AG10803 (cell line): ENCODE data around the gene NEK7.

Experiments used
- DNase-seq: peaks from one replicate; pipeline ENCODE4 v3.0.0; 2010; ENCODE audit warnings: low read depth
- H3K4me3 ChIP-seq: 2 replicates; pipeline ENCODE4 v1.5.1; 2011; ENCODE audit warnings: mild to moderate bottlenecking, low read length, control low read depth
- TF ChIP-seq, protein P1 (sequence below): conservative IDR thresholded peaks from 2 replicates; pipeline ENCODE4 v1.5.1; 2011; ENCODE audit warnings: mild to moderate bottlenecking, low read length, control low read depth, inconsistent platforms

Gene NEK7

DNA sequence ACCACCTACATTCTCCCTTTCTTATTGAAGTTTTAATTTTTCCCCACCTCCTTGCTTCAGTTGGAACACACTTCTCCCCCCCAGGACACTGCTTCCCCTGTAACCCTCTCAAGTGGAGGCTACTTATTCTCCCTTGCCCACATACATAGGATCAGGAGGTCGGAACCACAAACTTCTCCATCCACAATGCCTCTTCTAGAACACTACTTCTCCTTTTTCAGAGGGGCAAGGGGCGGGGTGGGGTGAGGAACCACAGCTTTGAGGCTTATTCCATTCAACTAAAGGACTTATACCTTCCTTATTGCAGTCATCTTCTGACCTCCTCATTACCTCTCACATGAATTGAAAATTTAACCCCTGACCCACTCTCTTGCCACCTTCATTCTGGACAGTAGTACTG lies 81.3 kb downstream of the NEK7 start:
- H3K4me3 ChIP-seq = no peak overlapping the region
- DNase-seq = no peak
- TF ChIP-seq, protein P1, sequence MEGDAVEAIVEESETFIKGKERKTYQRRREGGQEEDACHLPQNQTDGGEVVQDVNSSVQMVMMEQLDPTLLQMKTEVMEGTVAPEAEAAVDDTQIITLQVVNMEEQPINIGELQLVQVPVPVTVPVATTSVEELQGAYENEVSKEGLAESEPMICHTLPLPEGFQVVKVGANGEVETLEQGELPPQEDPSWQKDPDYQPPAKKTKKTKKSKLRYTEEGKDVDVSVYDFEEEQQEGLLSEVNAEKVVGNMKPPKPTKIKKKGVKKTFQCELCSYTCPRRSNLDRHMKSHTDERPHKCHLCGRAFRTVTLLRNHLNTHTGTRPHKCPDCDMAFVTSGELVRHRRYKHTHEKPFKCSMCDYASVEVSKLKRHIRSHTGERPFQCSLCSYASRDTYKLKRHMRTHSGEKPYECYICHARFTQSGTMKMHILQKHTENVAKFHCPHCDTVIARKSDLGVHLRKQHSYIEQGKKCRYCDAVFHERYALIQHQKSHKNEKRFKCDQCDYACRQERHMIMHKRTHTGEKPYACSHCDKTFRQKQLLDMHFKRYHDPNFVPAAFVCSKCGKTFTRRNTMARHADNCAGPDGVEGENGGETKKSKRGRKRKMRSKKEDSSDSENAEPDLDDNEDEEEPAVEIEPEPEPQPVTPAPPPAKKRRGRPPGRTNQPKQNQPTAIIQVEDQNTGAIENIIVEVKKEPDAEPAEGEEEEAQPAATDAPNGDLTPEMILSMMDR = no peak

DNA sequence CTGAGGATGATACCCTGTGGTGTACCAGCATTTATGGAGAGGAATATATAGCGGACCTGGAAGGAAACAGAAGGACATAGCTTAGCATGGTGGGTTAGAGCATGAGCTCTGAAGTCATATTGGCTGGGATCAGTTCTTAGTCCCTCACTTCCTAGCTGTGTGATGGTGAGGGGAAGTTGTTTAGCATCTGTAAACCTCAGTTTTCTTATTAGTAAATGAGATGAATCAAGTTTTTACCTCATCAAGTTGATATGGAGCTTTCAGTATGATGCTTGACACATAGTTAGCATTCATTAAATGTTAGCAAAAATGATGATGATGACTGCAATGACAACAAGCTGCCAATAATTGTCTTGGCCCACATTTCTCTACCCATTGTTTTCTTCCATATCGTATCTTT lies 84.8 kb downstream of the NEK7 start:
- DNase-seq = no peak

DNA sequence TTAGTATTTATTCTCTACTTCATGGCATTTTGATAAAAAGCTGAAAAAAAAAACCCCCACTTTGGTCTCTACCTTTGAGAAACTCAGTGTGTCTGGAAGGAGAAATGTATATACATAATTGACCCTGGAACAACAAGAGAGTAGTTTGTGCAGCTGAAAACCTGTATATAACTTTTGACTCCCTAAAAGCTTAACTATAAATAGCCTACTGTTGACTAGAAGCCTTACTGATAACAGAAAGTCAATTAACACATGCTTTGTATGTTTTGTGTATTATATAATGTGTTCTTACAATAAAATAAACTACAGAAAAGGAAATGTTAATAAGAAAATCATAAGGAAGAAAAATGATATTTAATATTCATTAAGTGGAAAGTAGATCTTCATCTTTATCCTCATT lies 88.0 kb downstream of the NEK7 start:
- no peak overlapping the region for H3K4me3 ChIP-seq
- DNase-seq = no peak
- TF ChIP-seq, protein P1 = no peak

More for the DNA sequence above, 84.8 kb downstream of the NEK7 start:
- TF ChIP-seq, protein P1 = no peak
- no peak overlapping the region for H3K4me3 ChIP-seq

DNA sequence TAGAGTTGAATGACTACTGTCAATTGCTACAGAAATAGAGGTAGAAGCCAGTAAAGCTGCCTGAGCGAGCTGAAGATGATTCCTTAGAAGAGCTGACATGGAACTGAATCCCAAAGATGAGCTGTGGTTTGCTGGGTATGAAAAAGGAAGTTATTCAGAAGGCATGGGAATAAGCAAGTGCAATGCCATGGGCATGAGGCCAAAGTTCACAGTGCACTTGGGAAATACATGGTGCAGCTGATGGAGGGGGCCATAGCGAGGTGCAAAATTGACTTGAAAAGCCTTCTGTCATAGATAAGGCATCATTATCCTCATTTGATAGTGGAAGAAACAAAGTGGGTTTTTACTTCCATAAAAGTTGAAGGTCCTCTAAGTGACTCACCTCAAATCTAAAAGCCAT lies 88.6 kb downstream of the NEK7 start:
- DNase-seq = peak; percentile 54
- no peak overlapping the region for H3K4me3 ChIP-seq
- TF ChIP-seq, protein P1 = no peak

DNA sequence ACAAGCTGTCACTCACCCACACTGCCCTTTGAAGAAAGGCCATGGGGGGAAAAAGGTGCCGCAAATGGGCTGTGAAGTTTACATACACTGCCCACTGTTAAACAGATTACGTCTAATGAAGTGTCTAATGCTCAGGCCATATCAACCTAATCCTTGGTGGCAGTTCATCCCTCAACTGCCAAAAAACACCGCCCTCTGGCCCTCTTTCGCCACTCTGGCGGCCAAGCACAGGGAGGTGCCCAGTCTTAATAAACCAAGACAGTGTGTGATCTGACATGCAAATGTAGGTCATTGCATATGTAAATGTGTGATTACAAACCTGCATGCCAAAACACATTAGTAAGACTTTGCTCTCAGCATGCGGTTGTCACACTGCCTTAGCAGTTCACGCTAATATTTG lies 89.5 kb downstream of the NEK7 start:
- DNase-seq = no peak
- H3K4me3 ChIP-seq = no peak overlapping the region
- TF ChIP-seq, protein P1 = no peak

DNA sequence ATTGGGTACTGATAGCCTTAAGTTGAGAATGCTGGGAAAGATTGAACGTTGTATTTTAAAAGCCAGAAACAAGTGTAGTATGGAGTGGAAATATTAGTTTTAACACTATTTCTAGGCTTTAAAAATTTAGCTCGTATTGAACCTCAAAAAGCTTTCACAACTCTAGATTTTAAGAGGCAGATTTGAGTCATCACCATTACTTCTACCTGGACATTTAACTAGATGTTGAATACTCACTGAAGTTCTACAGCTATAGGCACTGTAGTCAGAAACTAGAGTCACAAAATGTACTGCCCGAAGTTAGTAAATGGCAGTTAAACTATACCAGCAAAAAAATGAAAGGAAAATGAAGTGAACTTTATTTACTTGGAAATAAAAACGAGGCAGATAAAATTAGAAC lies 96.5 kb downstream of the NEK7 start:
- H3K4me3 ChIP-seq = no peak overlapping the region
- DNase-seq = no peak
- TF ChIP-seq, protein P1 = no peak

DNA sequence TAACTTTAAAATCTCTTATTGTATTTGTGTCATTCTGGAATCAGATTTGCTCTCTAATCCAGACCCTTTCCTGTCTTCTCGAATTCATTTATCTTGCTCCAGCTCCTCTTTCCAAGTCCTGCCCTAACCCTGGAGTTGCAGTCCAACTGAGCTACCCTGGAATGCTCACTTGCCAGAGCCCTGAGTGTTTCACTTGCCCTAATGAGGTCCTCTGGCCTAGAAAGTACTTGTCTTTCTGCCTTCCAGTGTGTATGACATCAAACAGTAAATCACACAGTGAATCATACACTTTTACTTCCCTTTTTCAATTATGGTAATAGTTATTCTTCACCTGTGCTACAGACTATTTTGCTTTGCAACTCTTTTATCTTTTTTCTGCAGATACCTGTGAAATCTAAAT lies 96.9 kb downstream of the NEK7 start:
- DNase-seq = peak; percentile 61
- TF ChIP-seq, protein P1 = no peak
- no peak overlapping the region for H3K4me3 ChIP-seq
